ENCODE measurements around the gene DCDC1. TPM values are rescaled to one million over a fixed set of nuclear protein-coding genes. Genes with fewer than 3 reads are reported as not detected.

DCDC1 gene
- total RNA-seq, 2 experiments from 2014 or later: not detected

- Mint-ChIP-seq H3K36me3 (ENCODE audit: low read depth) (no peaks in the 10 kb centered on the region), H3K27ac (no peak overlapping the region), H3K9me3 (no peaks in the 10 kb centered on the region), H3K4me3 (no peak overlapping the region), H3K27me3 (no peaks in the 10 kb centered on the region), H3K4me1 (no peaks in the 10 kb centered on the region)
- no peak for DNase-seq
- ChIA-PET CTCF (no interaction called here), POLR2A (no interaction called here)
Observed at GRCh38 chr11:30876228-30876627, 493.3 kb downstream of the DCDC1 start.

- no peak overlapping the region for H3K27ac Mint-ChIP-seq
- no peak for DNase-seq
- CTCF ChIA-PET: no interaction called here
- H3K36me3 Mint-ChIP-seq (ENCODE audit: low read depth): no peaks in the 10 kb centered on the region
- H3K4me3 Mint-ChIP-seq: no peak overlapping the region
- no peaks in the 10 kb centered on the region for H3K27me3 Mint-ChIP-seq
- H3K9me3 Mint-ChIP-seq: no peaks in the 10 kb centered on the region
- H3K4me1 Mint-ChIP-seq: no peaks in the 10 kb centered on the region
- POLR2A ChIA-PET: no interaction called here
Observed at GRCh38 chr11:30875806-30876205, 493.7 kb downstream of the DCDC1 start.

DNA sequence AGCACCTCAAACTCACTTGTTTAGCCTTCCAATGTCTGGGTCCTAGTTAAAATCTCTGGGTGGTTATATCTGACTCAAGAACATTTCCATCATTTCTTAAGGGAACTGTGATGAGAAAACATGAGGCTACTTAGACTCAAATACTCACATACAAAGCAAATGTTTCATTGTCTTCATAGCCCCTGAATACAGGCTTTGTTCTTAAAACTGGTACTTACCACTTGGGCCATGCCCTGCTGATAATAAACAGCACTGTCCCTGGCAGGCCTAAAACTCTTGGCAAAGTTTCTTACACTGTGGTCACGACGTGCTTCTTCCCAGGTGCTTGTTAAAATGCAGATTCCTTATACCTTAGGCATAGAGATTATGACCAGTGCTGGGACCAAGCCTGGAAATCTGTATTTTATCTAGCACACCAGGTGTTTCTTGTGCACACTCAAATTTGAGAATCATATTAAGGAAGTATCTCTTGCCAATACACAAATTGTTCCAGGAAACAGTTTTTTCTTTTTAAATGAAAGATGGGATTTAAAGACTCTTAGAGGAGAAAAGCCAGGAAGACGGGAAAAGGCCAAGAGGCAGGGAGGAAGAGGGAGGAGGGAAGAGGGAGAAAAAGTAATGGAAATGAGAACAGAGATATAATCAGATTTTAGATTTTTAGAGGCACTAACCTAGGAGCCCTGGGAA is 495.5 kb downstream of the DCDC1 start:
- H3K36me3 Mint-ChIP-seq (ENCODE audit: low read depth): no peaks in the 10 kb centered on the region
- no peaks in the 10 kb centered on the region for H3K4me1 Mint-ChIP-seq
- POLR2A ChIA-PET: no interaction called here
- H3K9me3 Mint-ChIP-seq: no peaks in the 10 kb centered on the region
- no peak overlapping the region for H3K4me3 Mint-ChIP-seq
- CTCF ChIA-PET: no interaction called here
- DNase-seq: no peak
- H3K27ac Mint-ChIP-seq: no peak overlapping the region
- H3K27me3 Mint-ChIP-seq: no peaks in the 10 kb centered on the region

- Mint-ChIP-seq H3K36me3 (ENCODE audit: low read depth) (no peaks in the 10 kb centered on the region), H3K4me1 (no peaks in the 10 kb centered on the region), H3K27ac (no peak overlapping the region), H3K27me3 (no peaks in the 10 kb centered on the region), H3K4me3 (no peak overlapping the region), H3K9me3 (no peaks in the 10 kb centered on the region)
- DNase-seq: no peak
- ChIA-PET CTCF (interaction anchor here (0.6 kb wide), 1 partner anchor 30 kb away, joined by 3 read pairs; no protein-coding TSS in a partner anchor), POLR2A (no interaction called here)
Observed at GRCh38 chr11:30868626-30869081, 500.9 kb downstream of the DCDC1 start.

GRCh38 chr11:30863209-30863608 is 506.3 kb downstream of the DCDC1 start:
- Mint-ChIP-seq H3K27me3 (no peaks in the 10 kb centered on the region), H3K4me1 (no peaks in the 10 kb centered on the region), H3K27ac (no peak overlapping the region), H3K9me3 (no peaks in the 10 kb centered on the region), H3K4me3 (no peak overlapping the region), H3K36me3 (ENCODE audit: low read depth) (no peaks in the 10 kb centered on the region)
- ChIA-PET POLR2A (no interaction called here), CTCF (no interaction called here)
- no peak for DNase-seq

- Mint-ChIP-seq H3K27me3 (no peaks in the 10 kb centered on the region), H3K4me3 (no peak overlapping the region), H3K9me3 (no peaks in the 10 kb centered on the region), H3K4me1 (no peaks in the 10 kb centered on the region), H3K27ac (no peak overlapping the region), H3K36me3 (ENCODE audit: low read depth) (no peaks in the 10 kb centered on the region)
- ChIA-PET POLR2A (no interaction called here), CTCF (no interaction called here)
- DNase-seq: no peak
Observed at GRCh38 chr11:30861531-30861930, 508.0 kb downstream of the DCDC1 start.

- Mint-ChIP-seq H3K9me3 (no peaks in the 10 kb centered on the region), H3K4me3 (no peak overlapping the region), H3K4me1 (no peaks in the 10 kb centered on the region), H3K27ac (no peak overlapping the region), H3K27me3 (no peaks in the 10 kb centered on the region), H3K36me3 (ENCODE audit: low read depth) (no peaks in the 10 kb centered on the region)
- ChIA-PET POLR2A (no interaction called here), CTCF (no interaction called here)
- no peak for DNase-seq
Observed at GRCh38 chr11:30861064-30861463, 508.5 kb downstream of the DCDC1 start.

GRCh38 chr11:30860146-30860545 is 509.4 kb downstream of the DCDC1 start:
- no peak overlapping the region for H3K4me3 Mint-ChIP-seq
- no peak for DNase-seq
- no peaks in the 10 kb centered on the region for H3K36me3 Mint-ChIP-seq (ENCODE audit: low read depth)
- no peak overlapping the region for H3K27ac Mint-ChIP-seq
- no peaks in the 10 kb centered on the region for H3K27me3 Mint-ChIP-seq
- H3K9me3 Mint-ChIP-seq: no peaks in the 10 kb centered on the region
- ChIA-PET CTCF (no interaction called here), POLR2A (no interaction called here)
- H3K4me1 Mint-ChIP-seq: no peaks in the 10 kb centered on the region

DNA sequence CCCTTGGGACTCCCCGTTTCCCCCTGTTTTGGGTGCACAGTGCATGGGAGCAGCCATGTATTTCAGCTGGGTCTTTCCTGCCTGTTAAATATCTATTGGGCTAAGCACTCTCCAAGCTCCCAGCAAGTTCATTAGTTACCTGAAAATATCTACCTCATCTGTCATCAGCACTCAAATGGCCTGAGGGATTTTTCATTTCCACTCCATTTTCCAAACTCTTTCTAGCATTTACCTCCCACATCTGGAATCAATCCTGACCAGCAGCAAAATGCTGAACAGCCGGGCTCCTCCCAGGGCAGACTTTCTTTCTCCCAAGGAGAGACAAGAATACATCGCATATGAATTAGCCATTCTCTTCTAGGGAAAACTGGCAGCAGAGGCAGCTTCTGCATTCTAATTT is 509.9 kb downstream of the DCDC1 start:
- Mint-ChIP-seq H3K27ac (no peak overlapping the region), H3K9me3 (no peaks in the 10 kb centered on the region)

DNA sequence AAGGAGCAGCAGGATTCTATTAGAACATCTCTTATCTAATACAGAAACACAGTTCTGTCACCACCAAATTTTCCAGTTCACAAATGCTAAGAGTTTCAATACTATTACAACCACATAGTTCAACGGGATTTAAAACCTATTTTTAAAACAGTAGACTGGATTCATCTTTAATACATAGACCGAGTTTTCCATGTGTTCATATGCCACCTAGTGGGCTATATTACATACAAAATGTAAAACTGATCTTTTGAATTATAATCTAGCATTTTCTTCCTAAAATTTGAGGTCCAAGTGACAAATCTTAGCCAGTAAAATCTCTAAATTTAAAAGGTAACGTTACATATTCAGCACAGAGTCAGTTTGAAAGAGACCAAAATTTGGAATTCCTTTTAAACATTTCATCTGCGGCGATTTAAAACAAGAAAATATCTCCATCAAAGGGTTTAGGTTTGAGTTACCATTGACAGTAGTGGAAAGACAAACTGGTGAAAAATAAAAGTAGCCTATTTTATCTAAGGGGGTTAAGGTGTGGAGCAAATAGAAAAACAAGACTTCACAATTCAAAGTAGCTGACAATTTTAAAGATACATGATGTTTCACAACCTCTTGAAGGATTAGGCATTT is 514.0 kb downstream of the DCDC1 start:
- no peak overlapping the region for H3K4me3 Mint-ChIP-seq
- no peaks in the 10 kb centered on the region for H3K36me3 Mint-ChIP-seq (ENCODE audit: low read depth)
- CTCF ChIA-PET: no interaction called here
- H3K27me3 Mint-ChIP-seq: no peaks in the 10 kb centered on the region
- no peaks in the 10 kb centered on the region for H3K4me1 Mint-ChIP-seq
- H3K27ac Mint-ChIP-seq: no peak overlapping the region
- POLR2A ChIA-PET: no interaction called here
- DNase-seq: no peak
- H3K9me3 Mint-ChIP-seq: no peaks in the 10 kb centered on the region

More for the DNA sequence above, 509.9 kb downstream of the DCDC1 start:
- CTCF ChIA-PET: no interaction called here
- Mint-ChIP-seq H3K27me3 (no peaks in the 10 kb centered on the region), H3K4me1 (no peaks in the 10 kb centered on the region), H3K36me3 (ENCODE audit: low read depth) (no peaks in the 10 kb centered on the region), H3K4me3 (no peak overlapping the region)
- no peak for DNase-seq
- POLR2A ChIA-PET: no interaction called here

- no peak for DNase-seq
- H3K36me3 Mint-ChIP-seq (ENCODE audit: low read depth): no peaks in the 10 kb centered on the region
- no peaks in the 10 kb centered on the region for H3K4me1 Mint-ChIP-seq
- ChIA-PET POLR2A (no interaction called here), CTCF (no interaction called here)
- no peak overlapping the region for H3K27ac Mint-ChIP-seq
- H3K9me3 Mint-ChIP-seq: no peaks in the 10 kb centered on the region
- no peak overlapping the region for H3K4me3 Mint-ChIP-seq
- H3K27me3 Mint-ChIP-seq: no peaks in the 10 kb centered on the region
Observed at GRCh38 chr11:30853439-30853838, 516.1 kb downstream of the DCDC1 start.

DNA sequence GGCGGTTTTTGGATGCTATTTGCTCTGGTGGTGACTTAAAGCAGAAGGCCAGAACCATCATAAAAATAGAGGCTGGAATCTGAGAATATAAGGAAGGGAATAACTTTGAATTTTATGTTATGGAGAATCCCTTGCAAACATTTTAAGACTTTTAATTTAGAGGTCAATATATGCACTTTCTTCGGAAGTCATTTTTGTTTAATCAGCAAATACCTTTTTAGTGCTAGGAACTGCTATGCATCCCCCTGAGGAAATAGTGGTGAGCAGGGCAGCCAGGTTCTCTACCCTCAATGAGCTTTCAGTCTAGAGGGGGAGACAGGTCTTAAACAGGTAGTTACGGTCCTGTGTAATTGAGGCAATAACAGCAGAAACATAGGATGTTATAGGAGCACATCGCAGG is 516.9 kb downstream of the DCDC1 start:
- no peaks in the 10 kb centered on the region for H3K27me3 Mint-ChIP-seq
- H3K9me3 Mint-ChIP-seq: peaks cover under 1% of the 10 kb centered on the region
- CTCF ChIA-PET: no interaction called here

DNA sequence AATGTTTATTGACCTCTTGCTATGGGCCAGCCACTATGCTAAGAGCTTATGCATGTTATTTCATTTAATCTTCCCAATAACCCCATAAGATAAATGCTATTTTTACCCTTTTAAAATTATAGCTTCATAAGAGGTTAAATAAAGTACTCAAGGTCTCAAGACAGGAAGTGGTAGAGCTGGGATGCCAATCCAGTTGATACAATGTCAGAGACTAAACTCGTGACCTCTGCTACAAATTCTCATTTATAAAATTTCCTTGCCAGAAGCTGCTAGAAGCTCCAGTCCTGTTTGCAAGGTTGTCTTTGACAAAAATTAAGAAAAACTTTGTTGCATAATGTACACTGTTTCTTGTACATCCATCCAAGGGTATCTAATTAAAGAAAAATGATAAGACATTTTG is 517.4 kb downstream of the DCDC1 start:
- ChIA-PET POLR2A (no interaction called here), CTCF (no interaction called here)
- no peaks in the 10 kb centered on the region for H3K27me3 Mint-ChIP-seq
- H3K36me3 Mint-ChIP-seq (ENCODE audit: low read depth): no peaks in the 10 kb centered on the region
- H3K4me3 Mint-ChIP-seq: no peak overlapping the region
- H3K9me3 Mint-ChIP-seq: peaks cover 3% of the 10 kb centered on the region
- no peak for DNase-seq
- no peak overlapping the region for H3K27ac Mint-ChIP-seq
- H3K4me1 Mint-ChIP-seq: no peaks in the 10 kb centered on the region

More for the DNA sequence above, 516.9 kb downstream of the DCDC1 start:
- DNase-seq: no peak
- Mint-ChIP-seq H3K36me3 (ENCODE audit: low read depth) (no peaks in the 10 kb centered on the region), H3K4me1 (no peaks in the 10 kb centered on the region), H3K4me3 (no peak overlapping the region), H3K27ac (no peak overlapping the region)
- POLR2A ChIA-PET: no interaction called here

GRCh38 chr11:30837252-30837651 is 532.3 kb downstream of the DCDC1 start:
- H3K4me3 Mint-ChIP-seq: no peak overlapping the region
- H3K9me3 Mint-ChIP-seq: peaks cover 2% of the 10 kb centered on the region
- POLR2A ChIA-PET: no interaction called here
- no peaks in the 10 kb centered on the region for H3K4me1 Mint-ChIP-seq
- no peaks in the 10 kb centered on the region for H3K27me3 Mint-ChIP-seq
- DNase-seq: no peak
- no peak overlapping the region for H3K27ac Mint-ChIP-seq
- CTCF ChIA-PET: no interaction called here
- H3K36me3 Mint-ChIP-seq (ENCODE audit: low read depth): no peaks in the 10 kb centered on the region
